HCT116 (cell line): ENCODE measurements around the gene FHL3. TPM values are rescaled to one million over a fixed set of nuclear protein-coding genes. Genes with fewer than 3 reads are reported as not detected.

Source experiments
- ATAC-seq: fragments of 200-7000 bp; cut with Tn5 transposase; 2 replicates; pipeline ENCODE4 v1.9.1; 2020; ENCODE audit warnings: mild to moderate bottlenecking, moderate library complexity
- BruUV-seq: library from RNA; stranded (reverse); fragments of 400-500 nt; replicated peaks from 2 replicates; lab custom pipeline; 2021; lab: Mats Ljungman, UMichigan
- CTCF ChIA-PET: fragments of 300-600 bp; sonication (Branson Sonifier 250); formaldehyde crosslinking; loops from one replicate; lab custom pipeline; 2021; ENCODE audit warnings: antibody characterized with exemption; lab: Charles Lee
- POLR2A ChIA-PET: fragments of 300-600, 350-600 bp; sonication (Branson Sonifier 250); formaldehyde crosslinking; loops from one replicate; lab custom pipeline; 2021; ENCODE audit warnings: antibody characterized with exemption; lab: Charles Lee
- RAD21 ChIA-PET, 2 experiments: fragments of 300-600 bp; sonication (Branson Sonifier 250); formaldehyde crosslinking; loops; one replicate each; lab custom pipeline; 2023; ENCODE audit warnings: low total read pairs in 2 of 2; ENCODE audit not compliant: uncharacterized antibody in 2 of 2, unreplicated experiment in 2 of 2, low non-redundant PET in 1 of 2; lab: Charles Lee
- DNase-seq: peaks from one replicate; pipeline ENCODE4 v3.0.0-alpha.2; 2010; ENCODE audit warnings: low read depth, low spot score
- H2AFZ ChIP-seq: fragments of 200-600 bp; shearing (Covaris generic), sonication (generic); 2 replicates; pipeline ENCODE4 v1.6.1; 2017; ENCODE audit warnings: low read depth, mixed run types, mixed read lengths, antibody characterized with exemption, low read length; ENCODE audit not compliant: poor library complexity, severe bottlenecking
- H3K27ac ChIP-seq: 2 replicates; pipeline ENCODE4 v1.5.1; 2012; ENCODE audit warnings: low read depth, low read length
- H3K27me3 ChIP-seq: fragments of 200-600 bp; sonication (generic); 2 replicates; pipeline ENCODE4 v1.6.1; 2016; ENCODE audit warnings: mixed run types, low read length, mixed read lengths; ENCODE audit not compliant: insufficient read depth
- H3K36me3 ChIP-seq, 2 experiments: fragments of 200-500 bp in 1 of 2; fragments of 200-600 bp in 1 of 2; sonication (Bioruptor generic) in 1 of 2; sonication (generic) in 1 of 2; 2 replicates each; pipeline versions ENCODE4 v1.5.1 to v1.6.1; 2014 to 2016; ENCODE audit warnings: low read length in 2 of 2, inconsistent platforms in 1 of 2, mixed read lengths in 1 of 2, mixed run types in 1 of 2; ENCODE audit not compliant: insufficient read depth in 2 of 2, control insufficient read depth in 1 of 2
- H3K4me1 ChIP-seq, 2 experiments: fragments of 200-600 bp in 1 of 2; sonication (generic) in 1 of 2; 2 replicates each; pipeline versions ENCODE4 v1.5.1 to v1.6.1; 2012 to 2017; ENCODE audit warnings: low read length in 2 of 2, inconsistent platforms in 1 of 2, mild to moderate bottlenecking in 1 of 2, mixed read lengths in 1 of 2, mixed run types in 1 of 2, moderate library complexity in 1 of 2; ENCODE audit not compliant: insufficient read depth in 2 of 2, control insufficient read depth in 1 of 2
- H3K4me2 ChIP-seq: fragments of 200-600 bp; sonication (generic); 2 replicates; pipeline ENCODE4 v1.6.1; 2017; ENCODE audit warnings: mixed run types, low read length, mixed read lengths
- H3K4me3 ChIP-seq, 2 experiments: fragments of 200-600 bp in 1 of 2; sonication (generic) in 1 of 2; replicated peaks in 1 of 2; 2 replicates each; pipeline ENCODE4 v1.5.1; 2011 to 2016; ENCODE audit warnings: low read length in 2 of 2, control low read depth in 1 of 2, low read depth in 1 of 2, mild to moderate bottlenecking in 1 of 2, mixed read lengths in 1 of 2, mixed run types in 1 of 2
- H3K79me2 ChIP-seq: fragments of 200-600 bp; sonication (generic); 2 replicates; pipeline ENCODE4 v1.6.1; 2017; ENCODE audit warnings: mild to moderate bottlenecking, mixed run types, low read length, moderate library complexity, mixed read lengths; ENCODE audit not compliant: insufficient read depth
- H3K9ac ChIP-seq: fragments of 200-600 bp; sonication (generic); 2 replicates; pipeline ENCODE4 v1.6.1; 2016; ENCODE audit warnings: low read length, mixed read lengths
- H3K9me2 ChIP-seq: fragments of 200-600 bp; sonication (generic), shearing (Covaris generic); 2 replicates; pipeline ENCODE4 v1.6.1; 2017; ENCODE audit warnings: mixed run types, mild to moderate bottlenecking, moderate library complexity; ENCODE audit not compliant: insufficient read depth
- H3K9me3 ChIP-seq, 2 experiments: fragments of 200-500 bp in 1 of 2; fragments of 200-600 bp in 1 of 2; sonication (Bioruptor generic) in 1 of 2; sonication (generic) in 1 of 2; 2 replicates each; pipeline ENCODE4 v1.6.1; 2014 to 2017; ENCODE audit warnings: low read length in 2 of 2, mixed read lengths in 2 of 2, inconsistent platforms in 1 of 2, low read depth in 1 of 2, mild to moderate bottlenecking in 1 of 2, mixed run types in 1 of 2, moderate library complexity in 1 of 2; ENCODE audit not compliant: control insufficient read depth in 1 of 2, insufficient read depth in 1 of 2
- H4K20me1 ChIP-seq: fragments of 200-600 bp; sonication (generic), shearing (Covaris generic); 2 replicates; pipeline ENCODE4 v1.6.1; 2017; ENCODE audit warnings: mixed run types, mild to moderate bottlenecking, moderate library complexity; ENCODE audit not compliant: insufficient read depth
- ELF1 ChIP-seq: IDR thresholded peaks from 2 replicates; pipeline ENCODE4 v1.6.1; 2012; ENCODE audit warnings: low read depth, borderline replicate concordance
- EZH2 ChIP-seq: fragments of 200-600 bp; sonication (generic); IDR thresholded peaks from 2 replicates; pipeline ENCODE4 v1.6.1; 2017; ENCODE audit warnings: antibody characterized with exemption, mixed run types
- EZH2phosphoT487 ChIP-seq: fragments of 200-600 bp; IDR thresholded peaks from 2 replicates; pipeline ENCODE4 v1.6.1; 2018; ENCODE audit warnings: antibody characterized with exemption, borderline replicate concordance
- FOSL1 ChIP-seq: IDR thresholded peaks from 2 replicates; pipeline ENCODE4 v1.6.1; 2012; ENCODE audit warnings: low read depth
- JUND ChIP-seq: IDR thresholded peaks from 2 replicates; pipeline ENCODE4 v1.6.1; 2012
- RAD21 ChIP-seq: IDR thresholded peaks from 2 replicates; pipeline ENCODE4 v1.6.1; 2012; ENCODE audit warnings: low read depth, mild to moderate bottlenecking
- YY1 ChIP-seq: IDR thresholded peaks from 2 replicates; pipeline ENCODE4 v1.6.1; 2011; ENCODE audit warnings: low read length, low read depth, moderate library complexity, mild to moderate bottlenecking; ENCODE audit not compliant: insufficient replicate concordance; ENCODE audit errors: extremely low read depth
- ZFX ChIP-seq: fragments of 450-650 bp; IDR thresholded peaks from 2 replicates; pipeline ENCODE4 v1.6.1; 2017
- intact Hi-C: fragments of 100-400 bp; cut with micrococcal nuclease; formaldehyde crosslinking; loops from 2 replicates; pipeline ENCODE4 v1.10.0; 2022
- total RNA-seq: library from RNA; stranded (reverse); gene quantifications from one replicate; pipeline ENCODE4 v1.2.1, GENCODE V29; 2021; ENCODE audit not compliant: unreplicated experiment
- TF ChIP-seq, protein P1 (sequence below): IDR thresholded peaks from 2 replicates; pipeline ENCODE4 v1.6.1; 2012
- TF ChIP-seq, protein P2 (sequence below): IDR thresholded peaks from 2 replicates; pipeline ENCODE4 v1.6.1; 2012; ENCODE audit warnings: low read depth

The FHL3 gene
- total RNA-seq, 1 experiment from 2014 or later, result 22.5 TPM

DNA sequence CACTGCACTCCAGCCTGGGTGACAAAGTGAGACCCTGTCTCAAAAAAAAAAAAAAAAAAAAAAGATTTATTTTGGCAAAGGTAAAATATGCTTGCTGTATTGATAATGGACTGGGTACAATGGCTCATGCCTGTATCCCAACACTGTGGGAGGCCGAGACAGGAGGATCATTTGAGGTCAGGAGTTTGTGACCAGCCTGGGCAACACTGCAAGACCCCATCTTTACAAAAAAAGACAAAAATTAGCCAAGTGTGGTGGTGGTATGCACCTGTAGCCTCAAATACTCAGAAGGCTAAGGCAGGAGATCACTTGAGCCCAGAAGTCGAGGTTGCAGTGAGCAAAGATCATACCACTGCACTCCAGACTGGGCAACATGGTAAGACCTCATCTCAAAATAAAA lies 21.8 kb downstream of the FHL3 start:
- POLR2A ChIA-PET, result no interaction called here

More for the DNA sequence above, 21.8 kb downstream of the FHL3 start:
- Histone ChIP-seq H3K4me2 (no peak overlapping the region), H3K9me3 (no peaks in the 10 kb centered on the region), H3K4me1 (peaks cover 4 to 5% of the 10 kb centered on the region in 2 experiments; a peak in 3 of 4 replicates), H3K27me3 (no peaks in the 10 kb centered on the region), H3K36me3 (peaks cover 50 to 78% of the 10 kb centered on the region in 2 experiments), H3K79me2 (peaks cover 20% of the 10 kb centered on the region), H2AFZ (no peak overlapping the region), H3K27ac (no peak overlapping the region), H3K9ac (no peak overlapping the region), H3K4me3 (no peak overlapping the region), H4K20me1 (peaks cover 5% of the 10 kb centered on the region; the same call in 1 of the 2 replicates)
- DNase-seq, result no peak
- CTCF ChIA-PET, result no interaction called here
- BruUV-seq, result no TSS peak
- RAD21 ChIA-PET, result no interaction called here
- ATAC-seq, result no peak
- intact Hi-C loops, result no loop called here
- TF ChIP-seq YY1 (no peak), EZH2 (no peak), FOSL1 (no peak), ELF1 (no peak), JUND (no peak), ZFX (no peak), RAD21 (no peak), EZH2phosphoT487 (no peak)
- TF ChIP-seq, protein P1, sequence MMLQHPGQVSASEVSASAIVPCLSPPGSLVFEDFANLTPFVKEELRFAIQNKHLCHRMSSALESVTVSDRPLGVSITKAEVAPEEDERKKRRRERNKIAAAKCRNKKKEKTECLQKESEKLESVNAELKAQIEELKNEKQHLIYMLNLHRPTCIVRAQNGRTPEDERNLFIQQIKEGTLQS, result no peak
- TF ChIP-seq, protein P2, sequence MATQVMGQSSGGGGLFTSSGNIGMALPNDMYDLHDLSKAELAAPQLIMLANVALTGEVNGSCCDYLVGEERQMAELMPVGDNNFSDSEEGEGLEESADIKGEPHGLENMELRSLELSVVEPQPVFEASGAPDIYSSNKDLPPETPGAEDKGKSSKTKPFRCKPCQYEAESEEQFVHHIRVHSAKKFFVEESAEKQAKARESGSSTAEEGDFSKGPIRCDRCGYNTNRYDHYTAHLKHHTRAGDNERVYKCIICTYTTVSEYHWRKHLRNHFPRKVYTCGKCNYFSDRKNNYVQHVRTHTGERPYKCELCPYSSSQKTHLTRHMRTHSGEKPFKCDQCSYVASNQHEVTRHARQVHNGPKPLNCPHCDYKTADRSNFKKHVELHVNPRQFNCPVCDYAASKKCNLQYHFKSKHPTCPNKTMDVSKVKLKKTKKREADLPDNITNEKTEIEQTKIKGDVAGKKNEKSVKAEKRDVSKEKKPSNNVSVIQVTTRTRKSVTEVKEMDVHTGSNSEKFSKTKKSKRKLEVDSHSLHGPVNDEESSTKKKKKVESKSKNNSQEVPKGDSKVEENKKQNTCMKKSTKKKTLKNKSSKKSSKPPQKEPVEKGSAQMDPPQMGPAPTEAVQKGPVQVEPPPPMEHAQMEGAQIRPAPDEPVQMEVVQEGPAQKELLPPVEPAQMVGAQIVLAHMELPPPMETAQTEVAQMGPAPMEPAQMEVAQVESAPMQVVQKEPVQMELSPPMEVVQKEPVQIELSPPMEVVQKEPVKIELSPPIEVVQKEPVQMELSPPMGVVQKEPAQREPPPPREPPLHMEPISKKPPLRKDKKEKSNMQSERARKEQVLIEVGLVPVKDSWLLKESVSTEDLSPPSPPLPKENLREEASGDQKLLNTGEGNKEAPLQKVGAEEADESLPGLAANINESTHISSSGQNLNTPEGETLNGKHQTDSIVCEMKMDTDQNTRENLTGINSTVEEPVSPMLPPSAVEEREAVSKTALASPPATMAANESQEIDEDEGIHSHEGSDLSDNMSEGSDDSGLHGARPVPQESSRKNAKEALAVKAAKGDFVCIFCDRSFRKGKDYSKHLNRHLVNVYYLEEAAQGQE, result no peak
- TF ChIP-seq, all 23 proteins: peak for 0
- H3K9me2 ChIP-seq, result no peaks in the 10 kb centered on the region
